ENCODE results near the gene CDH4. TPM values are rescaled to one million over a fixed set of nuclear protein-coding genes. Genes with fewer than 3 reads are reported as not detected.

Gene CDH4
- total RNA-seq, 1 experiment from 2014 or later, result not detected

DNA sequence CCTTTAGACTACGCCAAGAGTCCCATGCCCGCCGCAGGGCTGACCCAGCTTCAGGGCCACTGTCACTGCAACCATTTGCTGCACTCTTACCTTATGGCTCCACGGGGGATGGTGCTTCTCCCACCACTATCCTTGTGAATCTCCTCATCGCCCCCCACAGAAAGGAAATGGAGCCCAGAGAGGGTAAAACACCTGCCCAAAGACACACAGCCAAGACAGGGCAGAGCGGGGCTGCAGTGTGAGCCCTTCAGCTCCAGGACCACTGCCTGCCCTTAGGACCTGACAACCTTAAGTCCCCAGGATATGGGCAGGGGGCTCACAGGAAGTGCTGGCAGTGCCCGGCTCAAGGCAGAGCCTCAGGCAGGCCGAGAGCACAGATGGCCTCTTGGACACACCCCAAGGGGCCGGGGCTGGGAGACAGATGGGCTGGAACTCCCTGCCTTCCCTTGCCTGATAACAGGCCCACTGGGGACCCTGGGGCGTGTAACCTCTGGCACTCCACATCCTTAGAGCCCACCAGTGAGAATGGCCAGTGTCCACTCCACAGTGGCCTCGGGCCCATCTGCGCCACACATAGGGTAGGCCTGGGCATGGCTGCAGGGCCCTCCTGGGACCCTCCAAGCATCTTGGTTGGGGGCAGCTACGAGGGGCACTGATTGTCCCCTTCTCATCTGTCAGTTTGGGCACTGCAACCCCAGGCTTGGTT lies 548.5 kb downstream of the CDH4 start:
- intact Hi-C loops (cut with micrococcal nuclease; ENCODE audit: unreplicated experiment), result no loop called here
- TF ChIP-seq, protein P1, sequence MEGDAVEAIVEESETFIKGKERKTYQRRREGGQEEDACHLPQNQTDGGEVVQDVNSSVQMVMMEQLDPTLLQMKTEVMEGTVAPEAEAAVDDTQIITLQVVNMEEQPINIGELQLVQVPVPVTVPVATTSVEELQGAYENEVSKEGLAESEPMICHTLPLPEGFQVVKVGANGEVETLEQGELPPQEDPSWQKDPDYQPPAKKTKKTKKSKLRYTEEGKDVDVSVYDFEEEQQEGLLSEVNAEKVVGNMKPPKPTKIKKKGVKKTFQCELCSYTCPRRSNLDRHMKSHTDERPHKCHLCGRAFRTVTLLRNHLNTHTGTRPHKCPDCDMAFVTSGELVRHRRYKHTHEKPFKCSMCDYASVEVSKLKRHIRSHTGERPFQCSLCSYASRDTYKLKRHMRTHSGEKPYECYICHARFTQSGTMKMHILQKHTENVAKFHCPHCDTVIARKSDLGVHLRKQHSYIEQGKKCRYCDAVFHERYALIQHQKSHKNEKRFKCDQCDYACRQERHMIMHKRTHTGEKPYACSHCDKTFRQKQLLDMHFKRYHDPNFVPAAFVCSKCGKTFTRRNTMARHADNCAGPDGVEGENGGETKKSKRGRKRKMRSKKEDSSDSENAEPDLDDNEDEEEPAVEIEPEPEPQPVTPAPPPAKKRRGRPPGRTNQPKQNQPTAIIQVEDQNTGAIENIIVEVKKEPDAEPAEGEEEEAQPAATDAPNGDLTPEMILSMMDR (IDR thresholded peaks at IDR 0.05), result no peak
- TF ChIP-seq, protein P2, sequence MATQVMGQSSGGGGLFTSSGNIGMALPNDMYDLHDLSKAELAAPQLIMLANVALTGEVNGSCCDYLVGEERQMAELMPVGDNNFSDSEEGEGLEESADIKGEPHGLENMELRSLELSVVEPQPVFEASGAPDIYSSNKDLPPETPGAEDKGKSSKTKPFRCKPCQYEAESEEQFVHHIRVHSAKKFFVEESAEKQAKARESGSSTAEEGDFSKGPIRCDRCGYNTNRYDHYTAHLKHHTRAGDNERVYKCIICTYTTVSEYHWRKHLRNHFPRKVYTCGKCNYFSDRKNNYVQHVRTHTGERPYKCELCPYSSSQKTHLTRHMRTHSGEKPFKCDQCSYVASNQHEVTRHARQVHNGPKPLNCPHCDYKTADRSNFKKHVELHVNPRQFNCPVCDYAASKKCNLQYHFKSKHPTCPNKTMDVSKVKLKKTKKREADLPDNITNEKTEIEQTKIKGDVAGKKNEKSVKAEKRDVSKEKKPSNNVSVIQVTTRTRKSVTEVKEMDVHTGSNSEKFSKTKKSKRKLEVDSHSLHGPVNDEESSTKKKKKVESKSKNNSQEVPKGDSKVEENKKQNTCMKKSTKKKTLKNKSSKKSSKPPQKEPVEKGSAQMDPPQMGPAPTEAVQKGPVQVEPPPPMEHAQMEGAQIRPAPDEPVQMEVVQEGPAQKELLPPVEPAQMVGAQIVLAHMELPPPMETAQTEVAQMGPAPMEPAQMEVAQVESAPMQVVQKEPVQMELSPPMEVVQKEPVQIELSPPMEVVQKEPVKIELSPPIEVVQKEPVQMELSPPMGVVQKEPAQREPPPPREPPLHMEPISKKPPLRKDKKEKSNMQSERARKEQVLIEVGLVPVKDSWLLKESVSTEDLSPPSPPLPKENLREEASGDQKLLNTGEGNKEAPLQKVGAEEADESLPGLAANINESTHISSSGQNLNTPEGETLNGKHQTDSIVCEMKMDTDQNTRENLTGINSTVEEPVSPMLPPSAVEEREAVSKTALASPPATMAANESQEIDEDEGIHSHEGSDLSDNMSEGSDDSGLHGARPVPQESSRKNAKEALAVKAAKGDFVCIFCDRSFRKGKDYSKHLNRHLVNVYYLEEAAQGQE (IDR thresholded peaks at IDR 0.05; ENCODE audit: insufficient read depth in 1 of 2, low read depth in 2 of 2, low read length in 1 of 2), result no peak
- ChIA-PET CTCF (no interaction called here), POLR2A (no interaction called here)
- DNase-seq (ENCODE audit: low read depth, low spot score) (no peak), ATAC-seq (no peak)
- Histone ChIP-seq H3K27ac (ENCODE audit: low read length) (no peak overlapping the region), H3K27me3 (ENCODE audit: control insufficient read depth, insufficient read depth, low read length) (peaks cover 2% of the 10 kb centered on the region; the same call in 1 of the 2 replicates), H3K4me3 (ENCODE audit: low read depth in 2 of 2, low read length in 2 of 2) (no peak overlapping the region), H3K4me1 (ENCODE audit: control insufficient read depth, insufficient read depth, low read length) (no peaks in the 10 kb centered on the region), H3K9me3 (ENCODE audit: control insufficient read depth, insufficient read depth, low read depth, low read length) (no peaks in the 10 kb centered on the region), H3K36me3 (ENCODE audit: control insufficient read depth, insufficient read depth, low read length) (no peaks in the 10 kb centered on the region)
- BruUV-seq (replicated peaks), result no TSS peak
- in situ Hi-C loops (cut with HindIII; ENCODE audit: low pct_unique_long_range_greater_than_20kb, low sequenced_read_pairs), result no loop called here

DNA sequence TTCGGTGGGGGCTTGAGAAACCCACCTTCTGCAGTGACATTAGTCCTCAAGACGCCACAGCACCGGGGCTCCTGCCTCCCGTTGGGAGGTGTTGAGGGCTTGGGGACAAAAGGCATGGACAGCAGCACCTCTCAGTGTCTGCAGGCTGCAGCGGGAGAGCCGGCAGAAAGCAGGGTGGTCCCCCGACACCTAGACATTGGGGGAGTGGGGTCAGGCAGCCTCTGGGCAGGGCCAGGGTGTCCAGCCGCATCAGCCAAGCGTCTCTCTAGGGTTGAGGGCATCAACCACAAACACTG lies 549.0 kb downstream of the CDH4 start:
- H3K4me1 ChIP-seq (ENCODE audit: control insufficient read depth, insufficient read depth, low read length), result no peaks in the 10 kb centered on the region
- H3K27ac ChIP-seq (ENCODE audit: low read length), result no peak overlapping the region
- no TSS peak for BruUV-seq (replicated peaks)
- DNase-seq (ENCODE audit: low read depth, low spot score) (no peak), ATAC-seq (no peak)
- in situ Hi-C loops (cut with HindIII; ENCODE audit: low pct_unique_long_range_greater_than_20kb, low sequenced_read_pairs), result no loop called here
- H3K9me3 ChIP-seq (ENCODE audit: control insufficient read depth, insufficient read depth, low read depth, low read length), result no peaks in the 10 kb centered on the region
- no peaks in the 10 kb centered on the region for H3K36me3 ChIP-seq (ENCODE audit: control insufficient read depth, insufficient read depth, low read length)
- TF ChIP-seq SIN3A (IDR thresholded peaks at IDR 0.05; ENCODE audit: borderline replicate concordance, insufficient read depth, low read depth, low read length) (no peak), TCF7L2 (IDR thresholded peaks at IDR 0.05; ENCODE audit: low read depth, low read length) (no peak), POLR2AphosphoS5 (IDR thresholded peaks at IDR 0.05; ENCODE audit: low read depth, low read length) (no peak)
- TF ChIP-seq, protein P1 (IDR thresholded peaks at IDR 0.05), result no peak
- TF ChIP-seq, protein P2 (IDR thresholded peaks at IDR 0.05; ENCODE audit: insufficient read depth in 1 of 2, low read depth in 2 of 2, low read length in 1 of 2), result no peak
- ChIA-PET CTCF (no interaction called here), POLR2A (no interaction called here)
- H3K4me3 ChIP-seq (ENCODE audit: low read depth in 2 of 2, low read length in 2 of 2), result no peak overlapping the region
- intact Hi-C loops (cut with micrococcal nuclease; ENCODE audit: unreplicated experiment), result no loop called here
- peaks cover 2% of the 10 kb centered on the region; the same call in 1 of the 2 replicates for H3K27me3 ChIP-seq (ENCODE audit: control insufficient read depth, insufficient read depth, low read length)
